ENCODE results near the gene FOXP1. TPM values are rescaled to one million over a fixed set of nuclear protein-coding genes. Genes with fewer than 3 reads are reported as not detected.

FOXP1 gene
- total and polyA plus RNA-seq, 2 of the 13 experiments (the other 11 are each of a cell fraction or from before 2014, with no cell fraction given): 40.4 to 59.0 TPM

DNA sequence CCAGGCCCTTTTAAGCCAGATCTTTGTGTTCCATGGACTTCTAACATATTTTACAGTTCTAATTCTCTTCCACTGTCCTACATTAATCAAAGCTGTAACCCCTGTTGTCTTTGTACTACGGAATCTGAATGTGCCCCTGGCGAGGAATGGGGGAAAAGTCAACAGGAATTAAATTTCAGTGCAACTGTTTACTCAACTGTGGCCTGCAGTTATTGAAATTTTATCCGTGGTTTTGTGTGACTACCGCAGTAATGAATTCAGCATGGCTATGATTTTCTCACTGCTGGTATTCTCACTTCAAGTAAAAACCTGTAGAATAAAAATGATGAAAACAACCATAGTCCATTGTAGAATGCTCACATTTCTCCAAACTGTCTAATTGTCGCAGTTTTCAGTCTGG lies 388.0 kb downstream of the FOXP1 start:
- in situ Hi-C loops (cut with HindIII; ENCODE audit: extremely low pct_ligation_motif_present, low pct_unique_long_range_greater_than_20kb) (no loop called here), intact Hi-C loops (cut with micrococcal nuclease; ENCODE audit: unreplicated experiment) (no loop called here)
- 69% methylated on average over 5 of the region's 5 CpGs for WGBS (ENCODE audit: low lambda C conversion rate)
- peaks cover 2% of the 10 kb centered on the region for H3K79me2 ChIP-seq (ENCODE audit: insufficient read depth, low read length)
- no peaks in the 10 kb centered on the region for H3K27me3 ChIP-seq (ENCODE audit: control insufficient read depth in 1 of 2, insufficient read depth in 2 of 2, low read length in 2 of 2)
- H3K27ac ChIP-seq (ENCODE audit: extremely low read length, insufficient read depth, low read length): no peak overlapping the region
- POLR2A ChIA-PET: no interaction called here
- CTCF ChIA-PET (ENCODE audit: low intra/inter-chr PET ratio, low total read pairs): no interaction called here
- H2AFZ ChIP-seq (ENCODE audit: low read length): no peak overlapping the region
- BruUV-seq (replicated peaks): TSS peak; percentile 14
- peaks cover 34% of the 10 kb centered on the region for H3K4me1 ChIP-seq (ENCODE audit: insufficient read depth, low read length)
- no peak overlapping the region for H3K4me2 ChIP-seq (ENCODE audit: low read depth, low read length)
- H3K36me3 ChIP-seq (replicated peaks in 1 of 2; ENCODE audit: control insufficient read depth in 1 of 2, insufficient read depth in 2 of 2, low read length in 2 of 2): peaks cover 0 to 4% of the 10 kb centered on the region in 2 experiments; a peak in 3 of 5 replicates
- no peak overlapping the region for H3K4me3 ChIP-seq (replicated peaks in 1 of 3; ENCODE audit: insufficient read depth in 1 of 3, low read depth in 2 of 3, low read length in 3 of 3)
- DNase-seq (ENCODE audit: low spot score): peak; percentile 28
- no peaks in the 10 kb centered on the region for H4K20me1 ChIP-seq (ENCODE audit: insufficient read depth, low read length)
- no peak for ATAC-seq
- H3K9ac ChIP-seq (ENCODE audit: insufficient read depth, low read depth, low read length): no peak overlapping the region
- H3K9me3 ChIP-seq (ENCODE audit: low read length): no peaks in the 10 kb centered on the region
- no peak for FAIRE-seq
- TF ChIP-seq SOX13 (IDR thresholded peaks at IDR 0.05): no peak
- peak in 1 of 2 experiments; percentile 25; a peak in 1 of 4 replicates for TF ChIP-seq SOX13 (CRISPR knock-in tag; conservative IDR thresholded peaks at IDR 0.05 in 1 of 2, IDR thresholded peaks at IDR 0.05 in 1 of 2)
- TF ChIP-seq ARID3A (IDR thresholded peaks at IDR 0.05; ENCODE audit: low read depth, low read length): peak; percentile 18; the same call in 1 of the 2 replicates
- peak; percentile 64; the same call in 1 of the 2 replicates for TF ChIP-seq SIX1 (CRISPR knock-in tag; IDR thresholded peaks at IDR 0.05; ENCODE audit: borderline replicate concordance)
- peak; percentile 32; the same call in 1 of the 2 replicates for TF ChIP-seq FOXP4 (CRISPR knock-in tag; IDR thresholded peaks at IDR 0.05)
- TF ChIP-seq ZNF839 (CRISPR knock-in tag; IDR thresholded peaks at IDR 0.05; ENCODE audit: borderline replicate concordance): no peak
- no peak for TF ChIP-seq SSRP1 (CRISPR knock-in tag; IDR thresholded peaks at IDR 0.05)
- TF ChIP-seq ZNF451 (CRISPR knock-in tag; IDR thresholded peaks at IDR 0.05): no peak
- peak; percentile 11; the same call in 1 of the 2 replicates for TF ChIP-seq GATAD2A (CRISPR knock-in tag; IDR thresholded peaks at IDR 0.05)
- TF ChIP-seq FOXA1 (IDR thresholded peaks at IDR 0.05): no peak
- peak; percentile 47 for TF ChIP-seq FOXA1 (CRISPR knock-in tag; IDR thresholded peaks at IDR 0.05)
- peak; percentile 46 for TF ChIP-seq FOXA3 (CRISPR knock-in tag; IDR thresholded peaks at IDR 0.05)
- TF ChIP-seq ZNF407 (CRISPR knock-in tag; IDR thresholded peaks at IDR 0.05; ENCODE audit: not compliant biosample characterization): no peak
- TF ChIP-seq POLR2AphosphoS5 (IDR thresholded peaks at IDR 0.05; ENCODE audit: low read depth, low read length): no peak
- peak; percentile 77; the same call in 1 of the 2 replicates for TF ChIP-seq SIX4 (CRISPR knock-in tag; IDR thresholded peaks at IDR 0.05)
